Activated naive CD4-positive, alpha-beta T cell treated with anti-CD3 and anti-CD28 coated beads, Interleukin-2, amount 50 U/mL, for 72 hours (primary cell): ENCODE measurements around the gene C19orf44. TPM values are rescaled to one million over a fixed set of nuclear protein-coding genes. Genes with fewer than 3 reads are reported as not detected.
"Not testable (repeated sequence)": the region's sequence is repeated elsewhere in the genome, so short reads cannot be mapped to it uniquely, and the experiment has no call there.

Source experiments
- ATAC-seq, 2 donors: fragments of 150-1000 bp; cut with Tn5 transposase; 2 replicates each; pipeline ENCODE4 v1.10.0; 2021; ENCODE audit warnings: mild to moderate bottlenecking in 2 of 2, moderate library complexity in 2 of 2
- DNase-seq, 2 donors: peaks; one replicate each; pipeline ENCODE4 v3.0.0; 2021 to 2022; ENCODE audit warnings: low spot score in 2 of 2
- H3K27ac Mint-ChIP-seq, 2 donors: one replicate each; pipeline ENCODE4 v1.8.0; 2022; ENCODE audit warnings: mild to moderate bottlenecking in 2 of 2, mixed read lengths in 2 of 2
- H3K36me3 Mint-ChIP-seq, 2 donors: one replicate each; pipeline ENCODE4 v1.8.0; 2022; ENCODE audit warnings: mixed read lengths in 2 of 2
- H3K9me3 Mint-ChIP-seq, 2 donors: one replicate each; pipeline ENCODE4 v1.8.0; 2022; ENCODE audit warnings: mixed read lengths in 2 of 2
- total RNA-seq, 2 donors: library from RNA; stranded (reverse); gene quantifications; one replicate each; pipeline ENCODE4 v1.2.3, GENCODE V29; 2022

C19orf44 gene
- total RNA-seq, 2 donors from 2014 or later: 3.1 to 4.3 TPM

- ATAC-seq (peak; percentile 85 to 86), DNase-seq (peak; percentile 90 to 94)
- peaks cover 42 to 44% of the 10 kb centered on the region in 2 donors for H3K36me3 Mint-ChIP-seq
- peak within 1 kb of the TSS; percentile 95 to 97 for H3K27ac Mint-ChIP-seq
- no peaks in the 10 kb centered on the region for H3K9me3 Mint-ChIP-seq
Measured at GRCh38 chr19:16542045-16542909, 46.1 kb downstream of the C19orf44 start, which contains the start of gene CHERP. Gene CHERP, minus strand, starts transcription at chr19:16542437. Its CDS starts 59 bp downstream, at chr19:16542378.

GRCh38 chr19:16542910-16543472, 46.8 kb downstream of the C19orf44 start:
- no peak for DNase-seq
- ATAC-seq: peak in 1 of 2 donors; percentile 3
- no peaks in the 10 kb centered on the region for H3K9me3 Mint-ChIP-seq
- H3K27ac Mint-ChIP-seq: peak overlapping the region; percentile 95 to 97
- peaks cover 36 to 39% of the 10 kb centered on the region in 2 donors for H3K36me3 Mint-ChIP-seq

GRCh38 chr19:16543734-16544133, 47.5 kb downstream of the C19orf44 start:
- H3K27ac Mint-ChIP-seq: peak overlapping the region; percentile 95 to 97
- not testable (repeated sequence) for ATAC-seq, H3K9me3 Mint-ChIP-seq, DNase-seq
- H3K36me3 Mint-ChIP-seq: peaks cover 31% of the 10 kb centered on the region in 2 donors

GRCh38 chr19:16544473-16545231, 48.5 kb downstream of the C19orf44 start:
- Mint-ChIP-seq H3K36me3 (peaks cover 22 to 30% of the 10 kb centered on the region in 2 donors), H3K27ac (peak overlapping the region in 1 of 2 donors; percentile 39), H3K9me3 (no peaks in the 10 kb centered on the region)
- DNase-seq: no peak
- ATAC-seq: no peak

GRCh38 chr19:16548956-16549355, 52.8 kb downstream of the C19orf44 start:
- DNase-seq: no peak
- no peaks in the 10 kb centered on the region for H3K9me3 Mint-ChIP-seq
- H3K36me3 Mint-ChIP-seq: peaks cover 5 to 12% of the 10 kb centered on the region in 2 donors
- ATAC-seq: no peak
- H3K27ac Mint-ChIP-seq: no peak overlapping the region

- not testable (repeated sequence) for DNase-seq, H3K9me3 Mint-ChIP-seq, ATAC-seq, H3K27ac Mint-ChIP-seq
- peaks cover 0 to 12% of the 10 kb centered on the region in 2 donors for H3K36me3 Mint-ChIP-seq
Measured at GRCh38 chr19:16551902-16552301, 55.7 kb downstream of the C19orf44 start.

GRCh38 chr19:16554776-16555175, 58.6 kb downstream of the C19orf44 start:
- ATAC-seq (no peak), DNase-seq (no peak)
- Mint-ChIP-seq H3K27ac (peak overlapping the region in 1 of 2 donors; percentile 36), H3K36me3 (peaks cover 0 to 12% of the 10 kb centered on the region in 2 donors), H3K9me3 (no peaks in the 10 kb centered on the region)

GRCh38 chr19:16559780-16560276, 63.6 kb downstream of the C19orf44 start:
- Mint-ChIP-seq H3K36me3 (peaks cover 10 to 31% of the 10 kb centered on the region in 2 donors), H3K9me3 (no peaks in the 10 kb centered on the region), H3K27ac (peak overlapping the region in 1 of 2 donors; percentile 68)
- ATAC-seq: peak in 1 of 2 donors; percentile 5
- DNase-seq: no peak

GRCh38 chr19:16561382-16561781, 65.2 kb downstream of the C19orf44 start:
- Mint-ChIP-seq H3K9me3 (no peaks in the 10 kb centered on the region), H3K36me3 (peaks cover 17 to 38% of the 10 kb centered on the region in 2 donors), H3K27ac (no peak overlapping the region)
- no peak for DNase-seq
- no peak for ATAC-seq

GRCh38 chr19:16562608-16563025, 66.4 kb downstream of the C19orf44 start:
- ATAC-seq: no peak
- Mint-ChIP-seq H3K36me3 (peaks cover 22 to 46% of the 10 kb centered on the region in 2 donors), H3K27ac (no peak overlapping the region), H3K9me3 (no peaks in the 10 kb centered on the region)
- DNase-seq: no peak

GRCh38 chr19:16564842-16565241, 68.6 kb downstream of the C19orf44 start:
- no peak for ATAC-seq

GRCh38 chr19:16566161-16566560, 70.0 kb downstream of the C19orf44 start:
- Mint-ChIP-seq H3K36me3 (peaks cover 31 to 49% of the 10 kb centered on the region in 2 donors), H3K9me3 (no peaks in the 10 kb centered on the region), H3K27ac (peak overlapping the region; percentile 77 to 89)
- DNase-seq (peak in 1 of 2 donors; percentile 79), ATAC-seq (peak; percentile 81 to 98)

More at GRCh38 chr19:16564842-16565241, 68.6 kb downstream of the C19orf44 start:
- Mint-ChIP-seq H3K36me3 (peaks cover 31 to 53% of the 10 kb centered on the region in 2 donors), H3K9me3 (no peaks in the 10 kb centered on the region), H3K27ac (peak overlapping the region in 1 of 2 donors; percentile 54)
- DNase-seq: no peak

- ATAC-seq: no peak
- no peaks in the 10 kb centered on the region for H3K9me3 Mint-ChIP-seq
- DNase-seq: no peak
- peak overlapping the region; percentile 77 to 89 for H3K27ac Mint-ChIP-seq
- H3K36me3 Mint-ChIP-seq: peaks cover 27 to 48% of the 10 kb centered on the region in 2 donors
Measured at GRCh38 chr19:16566702-16567101, 70.5 kb downstream of the C19orf44 start.

- ATAC-seq (no peak), DNase-seq (no peak)
- Mint-ChIP-seq H3K9me3 (no peaks in the 10 kb centered on the region), H3K36me3 (peaks cover 34 to 43% of the 10 kb centered on the region in 2 donors), H3K27ac (peak overlapping the region in 1 of 2 donors; percentile 84)
Measured at GRCh38 chr19:16569609-16570320, 73.6 kb downstream of the C19orf44 start.
